Cardiac muscle cell (in vitro differentiated cells and primary cell): ENCODE measurements around the gene VHLL. TPM values are rescaled to one million over a fixed set of nuclear protein-coding genes. Genes with fewer than 3 reads are reported as not detected.
"Not testable (repeated sequence)": the region's sequence is repeated elsewhere in the genome, so short reads cannot be mapped to it uniquely, and the experiment has no call there.

Experiments
- DNase-seq, 2 donors: peaks; one replicate each; pipeline versions ENCODE4 v3.0.0 to v3.0.0-alpha.2; 2010 to 2017; ENCODE audit warnings: low read depth in 1 of 2, low spot score in 1 of 2
- H3K27ac ChIP-seq: fragments of 200-600 bp; sonication (generic); 2 replicates; pipeline ENCODE4 v1.5.1; 2016
- H3K27me3 ChIP-seq: fragments of 200-600 bp; sonication (generic); 2 replicates; pipeline ENCODE4 v1.6.0; 2016; ENCODE audit warnings: control low read depth
- H3K36me3 ChIP-seq: fragments of 200-600 bp; sonication (generic); 2 replicates; pipeline ENCODE4 v1.5.1; 2016; ENCODE audit warnings: control low read depth
- H3K4me1 ChIP-seq: fragments of 200-600 bp; sonication (generic); 2 replicates; pipeline ENCODE4 v1.8.1; 2017; ENCODE audit warnings: low read depth, mild to moderate bottlenecking, mixed run types
- H3K4me3 ChIP-seq: fragments of 200-600 bp; sonication (generic); 2 replicates; pipeline ENCODE4 v1.5.1; 2016; ENCODE audit warnings: mild to moderate bottlenecking
- H3K9me3 ChIP-seq: fragments of 200-600 bp; sonication (generic); 2 replicates; pipeline ENCODE4 v1.5.1; 2017; ENCODE audit warnings: low read depth, mild to moderate bottlenecking, control low read depth
- polyA plus RNA-seq: library from polyadenylated mRNA; unstranded; fragments of >200 nt; fragmentation: Nextera tagmentation; extraction: Ambion mirVana; gene quantifications from 2 replicates; pipeline ENCODE4 v1.2.1, GENCODE V29; 2016
- total RNA-seq: library from RNA; depleted of rRNA; stranded (reverse); fragments of >200 nt; gene quantifications from 2 replicates; pipeline ENCODE4 v1.2.3, GENCODE V29; 2016
- TF ChIP-seq, protein P1 (sequence below): IDR thresholded peaks from 2 replicates; pipeline ENCODE4 v1.5.1; 2012; ENCODE audit warnings: low read depth, mild to moderate bottlenecking, low read length

The VHLL gene
- total and polyA plus RNA-seq, 2 experiments from 2014 or later: 0.21 to 0.98 TPM

DNA sequence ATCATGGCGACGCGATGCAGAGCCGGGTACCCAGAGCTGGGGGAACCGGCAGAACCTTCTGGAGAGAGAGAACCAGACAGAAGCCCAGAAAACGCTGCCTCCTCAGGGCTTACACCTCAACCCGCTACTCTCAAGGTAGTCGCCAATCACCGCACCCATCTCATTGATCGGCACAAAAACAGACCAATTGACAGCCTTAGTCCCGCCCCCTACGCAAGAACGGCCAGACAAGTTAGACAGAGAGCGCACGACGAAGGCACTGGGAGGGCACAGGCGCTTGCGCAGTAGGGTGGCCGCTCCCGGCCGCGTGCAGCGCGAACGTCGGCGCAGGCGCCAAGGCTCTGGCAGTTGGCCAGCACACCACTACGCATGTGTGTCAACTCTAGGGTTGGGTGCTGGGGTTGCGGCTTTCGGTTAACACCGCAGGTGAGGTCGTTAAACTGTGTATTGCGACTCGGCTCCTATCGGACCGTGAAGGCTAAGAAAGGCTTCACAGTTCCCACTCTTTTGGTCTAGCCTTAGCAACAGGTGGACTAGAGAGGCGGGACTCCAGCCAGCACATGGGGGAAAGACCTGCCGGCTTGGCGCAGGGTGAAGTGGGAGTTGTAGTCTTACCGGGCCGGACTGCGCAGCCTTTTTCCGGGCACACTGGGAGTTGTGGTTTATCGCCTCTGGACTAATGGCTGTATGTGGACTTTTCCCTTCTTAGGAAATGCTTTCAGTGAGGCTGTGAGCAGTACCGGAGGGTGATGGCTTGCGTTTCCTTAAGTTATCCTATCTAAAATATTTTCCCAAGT, 39.3 kb upstream of the VHLL start, which contains the start of the genes CCT3 and TSACC:
Gene CCT3, minus strand, starts transcription at position 113 of the 797 bp plus-strand sequence. Its CDS starts 108 bp downstream, at position 5.
Gene TSACC, plus strand, starts transcription at position 347 of the 797 bp plus-strand sequence. CDS start 1,232 bp downstream, outside the sequence.
- Histone ChIP-seq H3K27me3 (no peaks in the 10 kb centered on the region), H3K36me3 (peaks cover 21% of the 10 kb centered on the region), H3K4me1 (peaks cover 9% of the 10 kb centered on the region), H3K9me3 (no peaks in the 10 kb centered on the region), H3K27ac (peak within 1 kb of the TSS; percentile 85), H3K4me3 (peak within 1 kb of the TSS; percentile 98)
- TF ChIP-seq, protein P1, sequence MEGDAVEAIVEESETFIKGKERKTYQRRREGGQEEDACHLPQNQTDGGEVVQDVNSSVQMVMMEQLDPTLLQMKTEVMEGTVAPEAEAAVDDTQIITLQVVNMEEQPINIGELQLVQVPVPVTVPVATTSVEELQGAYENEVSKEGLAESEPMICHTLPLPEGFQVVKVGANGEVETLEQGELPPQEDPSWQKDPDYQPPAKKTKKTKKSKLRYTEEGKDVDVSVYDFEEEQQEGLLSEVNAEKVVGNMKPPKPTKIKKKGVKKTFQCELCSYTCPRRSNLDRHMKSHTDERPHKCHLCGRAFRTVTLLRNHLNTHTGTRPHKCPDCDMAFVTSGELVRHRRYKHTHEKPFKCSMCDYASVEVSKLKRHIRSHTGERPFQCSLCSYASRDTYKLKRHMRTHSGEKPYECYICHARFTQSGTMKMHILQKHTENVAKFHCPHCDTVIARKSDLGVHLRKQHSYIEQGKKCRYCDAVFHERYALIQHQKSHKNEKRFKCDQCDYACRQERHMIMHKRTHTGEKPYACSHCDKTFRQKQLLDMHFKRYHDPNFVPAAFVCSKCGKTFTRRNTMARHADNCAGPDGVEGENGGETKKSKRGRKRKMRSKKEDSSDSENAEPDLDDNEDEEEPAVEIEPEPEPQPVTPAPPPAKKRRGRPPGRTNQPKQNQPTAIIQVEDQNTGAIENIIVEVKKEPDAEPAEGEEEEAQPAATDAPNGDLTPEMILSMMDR: no peak
- peak; percentile 98 to 100 for DNase-seq

DNA sequence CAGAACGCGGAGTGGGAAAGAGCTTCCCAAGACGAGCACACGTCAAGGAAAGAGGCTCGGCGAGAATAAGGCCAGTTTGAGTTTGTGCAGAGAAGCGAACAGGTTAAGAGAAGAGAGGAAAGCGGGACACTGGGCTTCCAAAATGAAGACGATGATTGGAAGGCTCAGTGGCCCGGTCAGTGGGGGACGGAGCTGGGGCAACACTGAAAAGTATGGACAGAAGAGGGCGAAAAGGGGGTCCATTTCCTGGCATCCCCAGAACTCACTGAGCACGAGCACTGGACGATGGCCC, 38.7 kb upstream of the VHLL start:
- peak overlapping the region; percentile 85 for H3K27ac ChIP-seq
- peaks cover 24% of the 10 kb centered on the region for H3K36me3 ChIP-seq
- H3K4me1 ChIP-seq: peaks cover 9% of the 10 kb centered on the region
- no peak for DNase-seq
- no peaks in the 10 kb centered on the region for H3K9me3 ChIP-seq
- H3K27me3 ChIP-seq: no peaks in the 10 kb centered on the region
- H3K4me3 ChIP-seq: peak overlapping the region; percentile 98
- TF ChIP-seq, protein P1: no peak

DNA sequence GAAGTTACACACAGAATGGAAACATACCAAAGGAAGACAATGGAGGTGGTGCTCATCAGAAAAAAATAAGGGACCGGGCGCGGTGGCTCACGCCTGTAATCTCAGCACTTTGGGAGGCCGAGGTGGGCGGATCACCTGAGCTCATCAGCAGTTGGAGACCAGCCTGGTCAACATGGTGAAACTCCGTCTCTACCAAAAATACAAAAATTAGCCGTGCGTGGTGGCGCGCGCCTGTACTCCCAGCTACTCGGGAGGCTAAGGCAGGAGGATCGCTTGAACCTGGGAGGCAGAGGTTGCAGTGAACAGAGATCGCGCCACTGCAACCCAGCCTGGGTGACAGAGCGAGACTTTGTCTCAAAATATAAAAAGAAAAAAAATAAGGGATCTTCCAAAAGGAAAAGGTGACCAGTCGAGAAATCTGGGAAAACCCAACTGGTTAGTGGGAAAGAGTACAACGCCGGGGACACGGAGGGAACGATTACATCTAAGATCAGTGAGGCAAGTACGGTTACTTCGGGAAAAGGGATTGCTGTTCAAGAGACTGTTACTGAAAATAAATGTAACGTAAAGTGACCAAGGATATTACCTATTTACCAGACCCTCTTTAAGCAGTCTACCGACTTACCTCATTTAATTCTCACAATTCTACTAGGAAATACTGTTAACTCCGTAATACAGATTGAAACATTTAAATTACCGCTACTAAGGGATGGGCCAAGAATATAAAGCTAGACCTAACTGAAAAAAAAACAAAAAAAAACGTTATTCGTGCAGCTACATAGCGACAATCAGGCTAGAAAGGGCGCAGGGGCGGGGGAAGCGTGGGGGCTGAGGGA, 38.2 kb upstream of the VHLL start:
- H3K4me3 ChIP-seq: peak overlapping the region; percentile 98
- TF ChIP-seq, protein P1: no peak
- H3K27ac ChIP-seq: peak overlapping the region; percentile 85
- DNase-seq: no peak
- H3K9me3 ChIP-seq: no peaks in the 10 kb centered on the region
- H3K36me3 ChIP-seq: peaks cover 30% of the 10 kb centered on the region
- H3K27me3 ChIP-seq: no peaks in the 10 kb centered on the region
- peaks cover 9% of the 10 kb centered on the region for H3K4me1 ChIP-seq

DNA sequence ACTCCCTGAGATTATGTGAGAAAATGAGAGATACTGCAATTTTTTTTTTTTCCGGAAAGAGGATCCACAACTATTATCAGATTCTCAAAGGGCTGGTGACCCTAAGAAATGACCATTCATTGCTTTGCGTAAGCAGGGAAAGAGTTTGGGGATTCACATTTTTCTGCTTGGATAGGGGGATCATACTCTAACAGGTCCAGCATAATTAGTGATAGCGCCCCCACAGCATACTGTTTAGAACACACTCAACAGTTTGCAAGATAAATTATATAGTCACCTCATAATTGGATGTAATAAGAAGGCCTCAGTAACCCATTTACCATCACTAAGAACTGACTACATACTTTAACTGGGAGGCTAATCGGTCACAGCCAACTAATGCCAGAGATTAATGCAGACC, 37.1 kb upstream of the VHLL start:
- TF ChIP-seq, protein P1: peak; percentile 22
- H3K36me3 ChIP-seq: peaks cover 38% of the 10 kb centered on the region
- H3K4me1 ChIP-seq: peaks cover 9% of the 10 kb centered on the region
- no peaks in the 10 kb centered on the region for H3K27me3 ChIP-seq
- H3K9me3 ChIP-seq: no peaks in the 10 kb centered on the region
- H3K4me3 ChIP-seq: no peak overlapping the region
- H3K27ac ChIP-seq: no peak overlapping the region
- peak in 1 of 2 donors; percentile 6 for DNase-seq

DNA sequence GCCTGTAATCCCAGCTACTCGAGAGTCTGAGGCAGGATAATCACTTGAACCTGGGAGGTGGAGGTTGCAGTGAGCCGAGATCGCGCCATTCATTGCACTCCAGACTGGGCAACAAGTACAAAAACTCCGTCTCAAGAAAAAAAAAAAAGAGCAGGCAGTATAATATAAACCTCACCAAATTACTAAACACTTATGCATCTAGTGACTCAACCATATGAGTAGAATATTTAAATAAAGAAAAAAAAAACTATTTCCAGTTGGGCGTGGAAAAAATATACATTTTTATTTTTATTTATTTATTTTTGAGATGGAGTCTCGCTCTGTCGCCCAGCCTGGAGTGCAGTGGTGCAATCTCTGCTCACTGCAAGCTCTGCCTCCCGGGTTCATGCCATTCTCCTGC, 24.1 kb upstream of the VHLL start:
- H3K27ac ChIP-seq, H3K27me3 ChIP-seq, DNase-seq, H3K4me3 ChIP-seq, H3K9me3 ChIP-seq, H3K4me1 ChIP-seq: not testable (repeated sequence)
- H3K36me3 ChIP-seq: peaks cover 66% of the 10 kb centered on the region
